Stomach (tissue), 9 donors: ENCODE measurements around the gene THADA. TPM values are rescaled to one million over a fixed set of nuclear protein-coding genes. Genes with fewer than 3 reads are reported as not detected.

Experiments used
- DNase-seq, 2 donors: peaks; one replicate each; pipeline versions ENCODE4 v3.0.0 to v3.0.0-alpha.2; 2013 to 2019
- H3K27ac ChIP-seq, 5 donors: fragments of 200-600 bp in 4 of 5; sonication (generic) in 4 of 5; one replicate each; pipeline ENCODE4 v1.5.1; 2013 to 2019; ENCODE audit warnings: mild to moderate bottlenecking in 1 of 5, moderate library complexity in 1 of 5
- H3K27me3 ChIP-seq, 3 donors: fragments of 200-600 bp; sonication (generic); one replicate each; pipeline ENCODE4 v1.5.1; 2017 to 2019; ENCODE audit warnings: mixed run types in 1 of 3
- H3K36me3 ChIP-seq, 4 donors: fragments of 200-600 bp; sonication (generic); 1 replicate in 3 of 4; 2 replicates in 1 of 4; pipeline ENCODE4 v1.5.1; 2016 to 2019
- H3K4me1 ChIP-seq, 4 donors: fragments of 200-600 bp; sonication (generic); one replicate each; pipeline ENCODE4 v1.5.1; 2016 to 2019
- H3K4me3 ChIP-seq, 4 donors: fragments of 200-600 bp; sonication (generic) in 3 of 4; one replicate each; pipeline ENCODE4 v1.5.1; 2016 to 2019; ENCODE audit warnings: mild to moderate bottlenecking in 1 of 4
- H3K9me3 ChIP-seq, 4 donors: fragments of 200-600 bp; sonication (generic); one replicate each; pipeline ENCODE4 v1.5.1; 2016 to 2019
- EP300 ChIP-seq: sonication (generic); formaldehyde crosslinking; IDR thresholded peaks from one replicate; pipeline ENCODE4 v1.6.1; 2017; ENCODE audit warnings: antibody characterized with exemption
- POLR2A ChIP-seq, 4 donors: fragments of 450-650 bp; IDR thresholded peaks; one replicate each; pipeline ENCODE4 v1.6.1; 2016; ENCODE audit warnings: antibody characterized with exemption in 4 of 4, control low read depth in 2 of 4, mild to moderate bottlenecking in 1 of 4, moderate library complexity in 1 of 4
- POLR2AphosphoS5 ChIP-seq, 3 donors: sonication (generic); formaldehyde crosslinking; IDR thresholded peaks; one replicate each; pipeline ENCODE4 v1.6.1; 2016; ENCODE audit warnings: antibody characterized with exemption in 3 of 3
- WGBS, 5 donors: extraction: QIAGEN DNeasy Blood & Tissue Kit in 3 of 5; methylation state at CpG; one replicate each; pipeline versions ENCODE4 v1.1.5 to v1.1.7; 2013 to 2018; 5-methylcytosine and 5-hydroxymethylcytosine counted together
- intact Hi-C: fragments of 100-400 bp; cut with DNase I; formaldehyde crosslinking; loops from one replicate; pipeline ENCODE4 v1.15.1; 2023; ENCODE audit warnings: low total_unique reads
- polyA plus RNA-seq, 3 donors: library from polyadenylated mRNA; stranded (reverse); fragments of 200-250 nt; gene quantifications; one replicate each; pipeline ENCODE4 v1.2.3, GENCODE V29; 2013
- total RNA-seq, 5 donors: library from RNA; depleted of rRNA; stranded (reverse); fragments of >200 nt; gene quantifications; one replicate each; pipeline versions ENCODE4 v1.1.0 to v1.2.3, GENCODE V29; 2014 to 2016
- TF ChIP-seq, protein P1 (sequence below), 7 experiments: fragments of 450-650 bp in 4 of 7; fragments of 200-600 bp in 3 of 7; sonication (generic) in 3 of 7; IDR thresholded peaks; one replicate each; pipeline ENCODE4 v1.5.1; 2016 to 2019; ENCODE audit warnings: antibody characterized with exemption in 7 of 7, control low read depth in 2 of 7, mild to moderate bottlenecking in 1 of 7
- donor health status: healthy with polysubstance abuse.
- donor health status: Bipolar disorder and iron deficiency.
- donor health status: healthy.

THADA gene
- total and polyA plus RNA-seq, 8 donors = 8.0 to 109 (median 31.9) TPM

GRCh38 chr2:43225093-43225787, 370.6 kb downstream of the THADA start:
- Histone ChIP-seq H3K27ac (peak overlapping the region; percentile 96 to 99 (median 98)), H3K4me1 (peaks cover 30 to 60% (median 42%) of the 10 kb centered on the region in 4 donors), H3K9me3 (no peaks in the 10 kb centered on the region), H3K36me3 (peaks cover 24 to 40% (median 35%) of the 10 kb centered on the region in 4 donors), H3K27me3 (no peaks in the 10 kb centered on the region), H3K4me3 (peak overlapping the region; percentile 81 to 96 (median 89))
- intact Hi-C loops = no loop called here
- 0 to 1% (median 1%) methylated on average over 25 to 74 of the region's 74 CpGs for WGBS, 5 donors
- DNase-seq = peak; percentile 67 to 84
- no peak for TF ChIP-seq EP300
- no peak for TF ChIP-seq POLR2A (IDR thresholded peaks at IDR 0.05)
- TF ChIP-seq, protein P1, sequence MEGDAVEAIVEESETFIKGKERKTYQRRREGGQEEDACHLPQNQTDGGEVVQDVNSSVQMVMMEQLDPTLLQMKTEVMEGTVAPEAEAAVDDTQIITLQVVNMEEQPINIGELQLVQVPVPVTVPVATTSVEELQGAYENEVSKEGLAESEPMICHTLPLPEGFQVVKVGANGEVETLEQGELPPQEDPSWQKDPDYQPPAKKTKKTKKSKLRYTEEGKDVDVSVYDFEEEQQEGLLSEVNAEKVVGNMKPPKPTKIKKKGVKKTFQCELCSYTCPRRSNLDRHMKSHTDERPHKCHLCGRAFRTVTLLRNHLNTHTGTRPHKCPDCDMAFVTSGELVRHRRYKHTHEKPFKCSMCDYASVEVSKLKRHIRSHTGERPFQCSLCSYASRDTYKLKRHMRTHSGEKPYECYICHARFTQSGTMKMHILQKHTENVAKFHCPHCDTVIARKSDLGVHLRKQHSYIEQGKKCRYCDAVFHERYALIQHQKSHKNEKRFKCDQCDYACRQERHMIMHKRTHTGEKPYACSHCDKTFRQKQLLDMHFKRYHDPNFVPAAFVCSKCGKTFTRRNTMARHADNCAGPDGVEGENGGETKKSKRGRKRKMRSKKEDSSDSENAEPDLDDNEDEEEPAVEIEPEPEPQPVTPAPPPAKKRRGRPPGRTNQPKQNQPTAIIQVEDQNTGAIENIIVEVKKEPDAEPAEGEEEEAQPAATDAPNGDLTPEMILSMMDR (IDR thresholded peaks at IDR 0.05) = no peak
- TF ChIP-seq POLR2AphosphoS5 (IDR thresholded peaks at IDR 0.05) = peak in 2 of 3 donors; percentile 2 to 60

DNA sequence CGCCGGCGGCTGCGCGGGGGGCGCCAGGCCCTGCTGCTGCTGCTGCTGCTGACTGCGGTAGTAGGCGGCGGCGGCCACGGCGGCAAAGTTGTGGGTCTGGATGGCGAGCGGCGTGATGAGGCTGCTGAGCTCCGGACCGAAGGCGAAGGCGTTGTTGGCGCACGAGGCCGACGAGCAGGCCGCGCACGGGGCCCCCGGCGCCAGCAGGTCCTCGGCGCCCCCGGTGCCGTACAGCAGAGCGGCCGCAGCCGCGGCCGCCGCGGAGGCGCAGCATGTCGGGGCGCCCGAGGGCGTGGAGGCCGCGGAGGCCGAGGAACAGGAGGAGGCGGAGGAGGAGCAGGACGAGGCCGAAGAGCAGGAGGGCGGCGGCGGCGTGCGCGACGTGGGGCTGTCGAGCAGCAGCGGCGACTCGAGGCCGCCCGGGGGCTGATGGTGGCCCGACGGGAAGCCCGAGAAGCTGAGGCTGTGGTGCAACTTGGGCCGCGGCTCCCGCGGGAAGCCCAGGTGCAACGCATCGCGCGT, 371.2 kb downstream of the THADA start:
- no peaks in the 10 kb centered on the region for H3K9me3 ChIP-seq
- peak overlapping the region; percentile 96 to 99 (median 98) for H3K27ac ChIP-seq
- intact Hi-C loops = no loop called here
- peaks cover 36 to 60% (median 46%) of the 10 kb centered on the region in 4 donors for H3K4me1 ChIP-seq
- peaks cover 24 to 38% (median 30%) of the 10 kb centered on the region in 4 donors for H3K36me3 ChIP-seq
- DNase-seq = peak in 1 of 2 donors; percentile 71
- 0 to 1% (median 1%) methylated on average over 38 to 74 of the region's 74 CpGs for WGBS, 5 donors
- peak overlapping the region; percentile 81 to 96 (median 89) for H3K4me3 ChIP-seq
- TF ChIP-seq POLR2AphosphoS5 (IDR thresholded peaks at IDR 0.05) (peak in 1 of 3 donors; percentile 48), EP300 (no peak)
- no peaks in the 10 kb centered on the region for H3K27me3 ChIP-seq

- peak; percentile 69 to 89 for DNase-seq
- Histone ChIP-seq H3K36me3 (peaks cover 24 to 38% (median 30%) of the 10 kb centered on the region in 4 donors), H3K27me3 (no peaks in the 10 kb centered on the region), H3K4me1 (peaks cover 38 to 59% (median 47%) of the 10 kb centered on the region in 4 donors), H3K9me3 (no peaks in the 10 kb centered on the region), H3K4me3 (peak overlapping the region; percentile 81 to 96 (median 89)), H3K27ac (peak overlapping the region; percentile 96 to 99 (median 98))
- TF ChIP-seq POLR2AphosphoS5 (IDR thresholded peaks at IDR 0.05) = peak in 2 of 3 donors; percentile 78 to 87
- no peak for TF ChIP-seq POLR2A (IDR thresholded peaks at IDR 0.05)
- TF ChIP-seq EP300 = no peak
- TF ChIP-seq, protein P1 (IDR thresholded peaks at IDR 0.05) = peak in 1 of 7 experiments; percentile 12
- intact Hi-C loops = no loop called here
- WGBS, 5 donors = 0 to 2% (median 0%) methylated on average over 12 to 41 of the region's 41 CpGs
Measured at GRCh38 chr2:43224131-43224570, 371.7 kb downstream of the THADA start.

DNA sequence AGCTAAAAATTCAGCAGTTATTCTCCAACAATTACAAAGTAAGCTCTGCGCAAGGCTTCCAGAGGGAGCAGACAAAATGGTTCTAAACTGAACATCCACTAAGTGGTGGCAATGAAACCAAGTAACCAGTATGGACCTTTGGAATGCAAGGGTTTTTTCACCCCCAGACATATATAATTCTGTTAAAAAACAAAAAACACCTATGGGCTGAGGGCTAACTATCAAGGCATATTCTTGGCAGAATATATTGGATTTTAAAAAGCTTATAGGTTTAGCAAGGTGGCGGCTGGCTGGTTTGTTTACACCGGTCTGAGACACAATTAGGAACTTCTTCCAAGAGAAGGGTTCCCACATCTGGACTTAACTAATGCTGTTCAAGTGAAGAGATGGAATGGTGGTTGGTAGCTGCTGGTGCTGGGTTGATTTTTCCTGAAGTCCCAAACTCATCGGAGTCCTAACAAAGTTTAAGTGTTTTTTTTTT, 372.3 kb downstream of the THADA start:
- peak in 1 of 2 donors; percentile 45 for DNase-seq
- Histone ChIP-seq H3K4me3 (peak overlapping the region; percentile 81 to 96 (median 89)), H3K27ac (peak overlapping the region; percentile 77 to 99 (median 98)), H3K4me1 (peaks cover 38 to 59% (median 47%) of the 10 kb centered on the region in 4 donors), H3K9me3 (no peaks in the 10 kb centered on the region), H3K36me3 (peaks cover 24 to 38% (median 30%) of the 10 kb centered on the region in 4 donors), H3K27me3 (no peaks in the 10 kb centered on the region)
- intact Hi-C loops = no loop called here
- TF ChIP-seq POLR2AphosphoS5 (IDR thresholded peaks at IDR 0.05) (peak in 2 of 3 donors; percentile 26 to 72), EP300 (no peak)
- 4 to 6% (median 5%) methylated on average over 4 of the region's 4 CpGs for WGBS, 5 donors
